ENCODE data around the gene PPP1R37.

Gene PPP1R37

DNA sequence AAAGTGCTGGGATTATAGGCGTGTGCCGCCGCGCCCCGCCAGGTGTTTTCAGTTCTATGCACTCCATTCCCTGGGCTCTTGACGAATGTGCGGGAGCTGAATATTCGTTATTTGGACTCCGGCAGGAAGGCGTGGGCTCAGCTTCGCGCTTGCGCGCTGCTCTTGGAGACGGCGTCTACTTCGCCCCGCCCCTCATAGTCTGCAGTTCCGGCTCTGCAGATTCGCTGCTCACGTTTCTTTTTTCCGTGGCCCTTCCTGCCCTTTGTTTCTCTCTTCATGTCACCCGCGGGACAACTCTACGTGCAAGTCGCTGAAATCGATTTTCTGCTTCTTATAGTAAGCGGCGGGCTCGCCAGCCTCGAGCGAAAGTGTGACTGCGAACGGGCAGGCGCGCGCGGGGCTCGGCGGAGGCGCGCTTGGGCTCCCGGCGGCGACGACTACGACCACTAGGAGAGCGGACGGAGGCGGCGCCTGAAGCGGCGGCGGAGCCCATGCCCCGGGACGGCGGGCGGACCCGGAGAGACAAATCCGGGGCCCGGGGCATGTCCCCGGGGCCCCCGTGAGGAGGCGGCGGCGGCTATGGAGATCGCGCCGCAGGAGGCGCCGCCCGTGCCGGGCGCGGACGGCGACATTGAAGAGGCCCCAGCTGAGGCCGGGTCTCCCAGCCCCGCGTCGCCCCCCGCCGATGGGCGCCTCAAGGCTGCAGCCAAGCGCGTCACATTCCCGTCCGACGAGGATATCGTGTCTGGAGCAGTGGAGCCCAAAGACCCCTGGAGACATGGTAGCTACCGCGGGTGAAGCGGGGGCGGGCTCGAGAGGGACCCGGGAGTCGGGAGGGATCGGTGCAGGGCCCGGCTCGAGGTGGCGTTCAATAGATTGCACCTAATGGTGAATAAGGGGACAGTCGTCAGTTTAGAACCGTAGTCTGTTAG, at the start of gene PPP1R37 (continued):
- TF ChIP-seq ZNF112 (tag by site-specific recombination; IDR thresholded peaks at IDR 0.05) (no peak), ZNF626 (tag by site-specific recombination; IDR thresholded peaks at IDR 0.05) (no peak), ZNF600 (tag by site-specific recombination; IDR thresholded peaks at IDR 0.05) (no peak), ZNF654 (tag by site-specific recombination; IDR thresholded peaks at IDR 0.05; ENCODE audit: low read depth) (no peak), BCL11B (tag by site-specific recombination; IDR thresholded peaks at IDR 0.05; ENCODE audit: low read depth) (no peak), ZNF175 (tag by site-specific recombination; IDR thresholded peaks at IDR 0.05) (no peak), KLF9 (tag by site-specific recombination; IDR thresholded peaks at IDR 0.05; ENCODE audit: low read depth) (peak; percentile 95), GFI1B (tag by site-specific recombination; IDR thresholded peaks at IDR 0.05) (no peak), ZNF571 (tag by site-specific recombination; IDR thresholded peaks at IDR 0.05) (no peak), SCRT2 (tag by site-specific recombination; IDR thresholded peaks at IDR 0.05) (peak; percentile 37; the same call in 1 of the 2 replicates), ZNF561 (tag by site-specific recombination; IDR thresholded peaks at IDR 0.05; ENCODE audit: borderline replicate concordance) (peak; percentile 88), ZNF707 (tag by site-specific recombination; IDR thresholded peaks at IDR 0.05) (no peak), ZBTB20 (tag by site-specific recombination; IDR thresholded peaks at IDR 0.05) (peak; percentile 99), ZNF544 (tag by site-specific recombination; IDR thresholded peaks at IDR 0.05) (no peak), ZNF423 (tag by site-specific recombination; IDR thresholded peaks at IDR 0.05) (no peak), REPIN1 (tag by site-specific recombination; IDR thresholded peaks at IDR 0.05; ENCODE audit: low read depth) (0 out of 2 replicates have a peak, but pooled peaks have one; percentile 19), SP7 (tag by site-specific recombination; IDR thresholded peaks at IDR 0.05) (peak; percentile 87), ZFP3 (tag by site-specific recombination; IDR thresholded peaks at IDR 0.05; ENCODE audit: low read depth) (no peak), KLF1 (tag by site-specific recombination; IDR thresholded peaks at IDR 0.05) (peak; percentile 91), ZNF366 (tag by site-specific recombination; conservative IDR thresholded peaks at IDR 0.05) (peak; percentile 75), ZNF404 (tag by site-specific recombination; IDR thresholded peaks at IDR 0.05) (no peak), ZNF121 (tag by site-specific recombination; IDR thresholded peaks at IDR 0.05) (no peak; the same call in 1 of the 2 replicates), ZNF529 (tag by site-specific recombination; IDR thresholded peaks at IDR 0.05; ENCODE audit: insufficient replicate concordance) (no peak)
- TF ChIP-seq, protein P1, sequence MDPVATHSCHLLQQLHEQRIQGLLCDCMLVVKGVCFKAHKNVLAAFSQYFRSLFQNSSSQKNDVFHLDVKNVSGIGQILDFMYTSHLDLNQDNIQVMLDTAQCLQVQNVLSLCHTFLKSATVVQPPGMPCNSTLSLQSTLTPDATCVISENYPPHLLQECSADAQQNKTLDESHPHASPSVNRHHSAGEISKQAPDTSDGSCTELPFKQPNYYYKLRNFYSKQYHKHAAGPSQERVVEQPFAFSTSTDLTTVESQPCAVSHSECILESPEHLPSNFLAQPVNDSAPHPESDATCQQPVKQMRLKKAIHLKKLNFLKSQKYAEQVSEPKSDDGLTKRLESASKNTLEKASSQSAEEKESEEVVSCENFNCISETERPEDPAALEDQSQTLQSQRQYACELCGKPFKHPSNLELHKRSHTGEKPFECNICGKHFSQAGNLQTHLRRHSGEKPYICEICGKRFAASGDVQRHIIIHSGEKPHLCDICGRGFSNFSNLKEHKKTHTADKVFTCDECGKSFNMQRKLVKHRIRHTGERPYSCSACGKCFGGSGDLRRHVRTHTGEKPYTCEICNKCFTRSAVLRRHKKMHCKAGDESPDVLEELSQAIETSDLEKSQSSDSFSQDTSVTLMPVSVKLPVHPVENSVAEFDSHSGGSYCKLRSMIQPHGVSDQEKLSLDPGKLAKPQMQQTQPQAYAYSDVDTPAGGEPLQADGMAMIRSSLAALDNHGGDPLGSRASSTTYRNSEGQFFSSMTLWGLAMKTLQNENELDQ (tag by site-specific recombination; IDR thresholded peaks at IDR 0.05; ENCODE audit: low read depth): no peak
- TF ChIP-seq, protein P2, sequence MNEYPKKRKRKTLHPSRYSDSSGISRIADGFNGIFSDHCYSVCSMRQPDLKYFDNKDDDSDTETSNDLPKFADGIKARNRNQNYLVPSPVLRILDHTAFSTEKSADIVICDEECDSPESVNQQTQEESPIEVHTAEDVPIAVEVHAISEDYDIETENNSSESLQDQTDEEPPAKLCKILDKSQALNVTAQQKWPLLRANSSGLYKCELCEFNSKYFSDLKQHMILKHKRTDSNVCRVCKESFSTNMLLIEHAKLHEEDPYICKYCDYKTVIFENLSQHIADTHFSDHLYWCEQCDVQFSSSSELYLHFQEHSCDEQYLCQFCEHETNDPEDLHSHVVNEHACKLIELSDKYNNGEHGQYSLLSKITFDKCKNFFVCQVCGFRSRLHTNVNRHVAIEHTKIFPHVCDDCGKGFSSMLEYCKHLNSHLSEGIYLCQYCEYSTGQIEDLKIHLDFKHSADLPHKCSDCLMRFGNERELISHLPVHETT (tag by site-specific recombination; IDR thresholded peaks at IDR 0.05): peak; percentile 96
- TF ChIP-seq, protein P3, sequence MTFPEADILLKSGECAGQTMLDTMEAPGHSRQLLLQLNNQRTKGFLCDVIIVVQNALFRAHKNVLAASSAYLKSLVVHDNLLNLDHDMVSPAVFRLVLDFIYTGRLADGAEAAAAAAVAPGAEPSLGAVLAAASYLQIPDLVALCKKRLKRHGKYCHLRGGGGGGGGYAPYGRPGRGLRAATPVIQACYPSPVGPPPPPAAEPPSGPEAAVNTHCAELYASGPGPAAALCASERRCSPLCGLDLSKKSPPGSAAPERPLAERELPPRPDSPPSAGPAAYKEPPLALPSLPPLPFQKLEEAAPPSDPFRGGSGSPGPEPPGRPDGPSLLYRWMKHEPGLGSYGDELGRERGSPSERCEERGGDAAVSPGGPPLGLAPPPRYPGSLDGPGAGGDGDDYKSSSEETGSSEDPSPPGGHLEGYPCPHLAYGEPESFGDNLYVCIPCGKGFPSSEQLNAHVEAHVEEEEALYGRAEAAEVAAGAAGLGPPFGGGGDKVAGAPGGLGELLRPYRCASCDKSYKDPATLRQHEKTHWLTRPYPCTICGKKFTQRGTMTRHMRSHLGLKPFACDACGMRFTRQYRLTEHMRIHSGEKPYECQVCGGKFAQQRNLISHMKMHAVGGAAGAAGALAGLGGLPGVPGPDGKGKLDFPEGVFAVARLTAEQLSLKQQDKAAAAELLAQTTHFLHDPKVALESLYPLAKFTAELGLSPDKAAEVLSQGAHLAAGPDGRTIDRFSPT (tag by site-specific recombination; IDR thresholded peaks at IDR 0.05): no peak
- TF ChIP-seq, protein P4, sequence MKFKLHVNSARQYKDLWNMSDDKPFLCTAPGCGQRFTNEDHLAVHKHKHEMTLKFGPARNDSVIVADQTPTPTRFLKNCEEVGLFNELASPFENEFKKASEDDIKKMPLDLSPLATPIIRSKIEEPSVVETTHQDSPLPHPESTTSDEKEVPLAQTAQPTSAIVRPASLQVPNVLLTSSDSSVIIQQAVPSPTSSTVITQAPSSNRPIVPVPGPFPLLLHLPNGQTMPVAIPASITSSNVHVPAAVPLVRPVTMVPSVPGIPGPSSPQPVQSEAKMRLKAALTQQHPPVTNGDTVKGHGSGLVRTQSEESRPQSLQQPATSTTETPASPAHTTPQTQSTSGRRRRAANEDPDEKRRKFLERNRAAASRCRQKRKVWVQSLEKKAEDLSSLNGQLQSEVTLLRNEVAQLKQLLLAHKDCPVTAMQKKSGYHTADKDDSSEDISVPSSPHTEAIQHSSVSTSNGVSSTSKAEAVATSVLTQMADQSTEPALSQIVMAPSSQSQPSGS (tag by site-specific recombination; IDR thresholded peaks at IDR 0.05; ENCODE audit: low read depth): no peak
- TF ChIP-seq, protein P5, sequence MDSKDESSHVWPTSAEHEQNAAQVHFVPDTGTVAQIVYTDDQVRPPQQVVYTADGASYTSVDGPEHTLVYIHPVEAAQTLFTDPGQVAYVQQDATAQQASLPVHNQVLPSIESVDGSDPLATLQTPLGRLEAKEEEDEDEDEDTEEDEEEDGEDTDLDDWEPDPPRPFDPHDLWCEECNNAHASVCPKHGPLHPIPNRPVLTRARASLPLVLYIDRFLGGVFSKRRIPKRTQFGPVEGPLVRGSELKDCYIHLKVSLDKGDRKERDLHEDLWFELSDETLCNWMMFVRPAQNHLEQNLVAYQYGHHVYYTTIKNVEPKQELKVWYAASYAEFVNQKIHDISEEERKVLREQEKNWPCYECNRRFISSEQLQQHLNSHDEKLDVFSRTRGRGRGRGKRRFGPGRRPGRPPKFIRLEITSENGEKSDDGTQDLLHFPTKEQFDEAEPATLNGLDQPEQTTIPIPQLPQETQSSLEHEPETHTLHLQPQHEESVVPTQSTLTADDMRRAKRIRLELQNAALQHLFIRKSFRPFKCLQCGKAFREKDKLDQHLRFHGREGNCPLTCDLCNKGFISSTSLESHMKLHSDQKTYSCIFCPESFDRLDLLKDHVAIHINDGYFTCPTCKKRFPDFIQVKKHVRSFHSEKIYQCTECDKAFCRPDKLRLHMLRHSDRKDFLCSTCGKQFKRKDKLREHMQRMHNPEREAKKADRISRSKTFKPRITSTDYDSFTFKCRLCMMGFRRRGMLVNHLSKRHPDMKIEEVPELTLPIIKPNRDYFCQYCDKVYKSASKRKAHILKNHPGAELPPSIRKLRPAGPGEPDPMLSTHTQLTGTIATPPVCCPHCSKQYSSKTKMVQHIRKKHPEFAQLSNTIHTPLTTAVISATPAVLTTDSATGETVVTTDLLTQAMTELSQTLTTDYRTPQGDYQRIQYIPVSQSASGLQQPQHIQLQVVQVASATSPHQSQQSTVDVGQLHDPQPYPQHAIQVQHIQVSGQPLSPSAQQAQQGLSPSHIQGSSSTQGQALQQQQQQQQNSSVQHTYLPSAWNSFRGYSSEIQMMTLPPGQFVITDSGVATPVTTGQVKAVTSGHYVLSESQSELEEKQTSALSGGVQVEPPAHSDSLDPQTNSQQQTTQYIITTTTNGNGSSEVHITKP (tag by site-specific recombination; IDR thresholded peaks at IDR 0.05): peak; percentile 66

All from HEK293 (cell line).